Spinal cord (tissue), 10 donors: ENCODE data around the gene ATXN1. TPM values are rescaled to one million over a fixed set of nuclear protein-coding genes. Genes with fewer than 3 reads are reported as not detected.

Experiments
- DNase-seq, 6 donors: peaks; one replicate each; pipeline versions ENCODE4 v3.0.0 to v3.0.0-alpha.2; 2013 to 2015; ENCODE audit warnings: low spot score in 6 of 6, low read depth in 4 of 6
- H3K27ac ChIP-seq: one replicate; pipeline ENCODE4 v1.5.1; 2013; ENCODE audit warnings: low read depth, low read length, control low read depth
- H3K27me3 ChIP-seq: one replicate; pipeline ENCODE4 v1.6.1; 2013; ENCODE audit warnings: low read length; ENCODE audit not compliant: control insufficient read depth, insufficient read depth
- H3K36me3 ChIP-seq: one replicate; pipeline ENCODE4 v1.6.1; 2013; ENCODE audit warnings: low read length; ENCODE audit not compliant: control insufficient read depth, insufficient read depth
- H3K4me1 ChIP-seq: one replicate; pipeline ENCODE4 v1.6.1; 2013; ENCODE audit warnings: low read length; ENCODE audit not compliant: control insufficient read depth, insufficient read depth
- H3K4me3 ChIP-seq: one replicate; pipeline ENCODE4 v1.5.1; 2013; ENCODE audit warnings: low read depth, low read length, control low read depth
- H3K9me3 ChIP-seq: one replicate; pipeline ENCODE4 v1.6.1; 2013; ENCODE audit warnings: low read length; ENCODE audit not compliant: control insufficient read depth, insufficient read depth
- WGBS: methylation state at CpG from one replicate; pipeline ENCODE4 v1.1.5; 2013; ENCODE audit warnings: missing lambda C conversion rate; ENCODE audit not compliant: insufficient coverage; 5-methylcytosine and 5-hydroxymethylcytosine counted together
- polyA plus RNA-seq, 2 donors: library from polyadenylated mRNA; unstranded; fragments of 120-200 nt; gene quantifications; one replicate each; pipeline ENCODE4 v1.2.1, GENCODE V29; 2013; ENCODE audit not compliant: insufficient read length in 2 of 2
- total RNA-seq, 2 donors: library from RNA; depleted of rRNA in 1 of 2; stranded (reverse); fragments of 120-200 nt in 1 of 2; fragments of >200 nt in 1 of 2; gene quantifications; one replicate each; pipeline versions ENCODE4 v1.2.3 to v1.2.4, GENCODE V29; 2013 to 2014
- donor health status: healthy.

ATXN1 gene
- total and polyA plus RNA-seq, 4 donors: 20.2 to 50.1 (median 31.7) TPM

DNA sequence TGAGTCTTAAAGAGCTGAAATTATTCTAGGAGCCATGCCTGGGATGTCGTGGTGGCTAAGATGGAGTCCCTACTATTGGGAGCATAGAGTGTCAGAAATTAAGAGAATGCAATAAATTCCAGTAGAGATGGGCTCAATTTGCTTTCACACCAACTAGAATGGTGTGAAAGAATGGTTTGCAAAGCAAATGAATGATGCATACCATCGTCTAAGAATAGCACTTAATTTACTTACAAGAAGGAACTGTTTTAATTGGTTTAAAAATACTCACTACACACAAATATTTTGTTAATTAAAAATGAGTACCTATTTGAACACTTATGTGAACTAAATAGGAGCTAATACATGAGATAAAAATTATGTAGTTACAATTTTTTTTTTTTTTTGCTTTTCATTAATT lies 390.3 kb downstream of the ATXN1 start:
- H3K9me3 ChIP-seq: no peaks in the 10 kb centered on the region
- no peaks in the 10 kb centered on the region for H3K27me3 ChIP-seq
- H3K4me3 ChIP-seq: no peak overlapping the region
- H3K36me3 ChIP-seq: no peaks in the 10 kb centered on the region
- no peak for DNase-seq
- H3K27ac ChIP-seq: no peak overlapping the region
- peaks cover 6% of the 10 kb centered on the region for H3K4me1 ChIP-seq
- WGBS: no CpG with 5 or more reads among the region's 2 CpGs

DNA sequence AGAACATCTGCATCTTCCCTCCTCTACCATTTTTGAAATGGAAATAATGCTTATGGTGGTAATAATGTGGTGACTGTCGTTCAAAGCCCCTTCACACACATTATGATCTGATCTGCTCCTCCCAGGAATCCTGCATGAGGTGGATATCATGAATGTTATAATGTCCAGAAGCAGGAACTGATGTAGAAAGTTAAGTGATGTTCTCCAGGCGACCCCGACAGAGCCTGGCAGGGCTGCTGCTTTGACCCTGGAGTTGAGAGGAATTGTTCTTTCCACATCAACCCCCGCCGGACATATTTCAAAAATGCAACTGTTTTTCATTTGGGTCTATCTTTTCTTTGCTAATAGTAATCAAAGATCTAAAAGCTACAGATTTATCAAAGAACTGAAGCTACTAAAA lies 391.3 kb downstream of the ATXN1 start:
- no peaks in the 10 kb centered on the region for H3K27me3 ChIP-seq
- no peak overlapping the region for H3K4me3 ChIP-seq
- H3K4me1 ChIP-seq: peaks cover 6% of the 10 kb centered on the region
- no peaks in the 10 kb centered on the region for H3K9me3 ChIP-seq
- DNase-seq: no peak
- H3K36me3 ChIP-seq: no peaks in the 10 kb centered on the region
- no CpG with 5 or more reads among the region's 5 CpGs for WGBS
- no peak overlapping the region for H3K27ac ChIP-seq

DNA sequence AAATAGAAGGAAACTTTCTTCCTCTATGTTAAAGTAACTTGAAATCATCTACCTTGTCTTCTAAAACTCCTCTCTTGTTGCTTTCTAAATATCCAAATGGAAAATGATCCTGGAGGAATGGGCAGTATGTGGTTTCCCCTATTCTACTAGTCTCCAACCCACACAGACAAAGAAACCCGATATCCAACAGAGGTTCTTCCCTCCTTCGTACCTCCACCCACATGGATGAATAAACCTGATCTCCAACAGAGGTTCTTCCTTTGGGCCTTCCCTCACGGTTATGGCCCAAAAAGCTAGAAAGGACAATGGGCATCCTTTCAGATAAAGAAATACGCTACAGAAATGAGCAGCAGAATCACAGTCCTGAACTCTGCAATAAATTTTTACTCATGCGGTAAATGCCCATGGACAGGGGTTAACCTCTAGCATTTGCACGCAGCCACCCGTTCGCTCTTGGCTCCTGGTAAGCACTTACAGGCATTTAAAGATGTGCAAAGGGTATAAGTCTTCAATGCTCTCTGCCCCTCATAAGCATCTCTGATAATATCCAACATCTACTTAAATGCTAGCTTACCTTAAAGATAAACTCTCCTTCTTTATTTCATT lies 392.0 kb downstream of the ATXN1 start:
- Histone ChIP-seq H3K4me3 (no peak overlapping the region), H3K27ac (no peak overlapping the region), H3K36me3 (no peaks in the 10 kb centered on the region), H3K9me3 (no peaks in the 10 kb centered on the region), H3K4me1 (no peaks in the 10 kb centered on the region), H3K27me3 (no peaks in the 10 kb centered on the region)
- no peak for DNase-seq
- WGBS: 93% methylated on average over 7 of the region's 8 CpGs

DNA sequence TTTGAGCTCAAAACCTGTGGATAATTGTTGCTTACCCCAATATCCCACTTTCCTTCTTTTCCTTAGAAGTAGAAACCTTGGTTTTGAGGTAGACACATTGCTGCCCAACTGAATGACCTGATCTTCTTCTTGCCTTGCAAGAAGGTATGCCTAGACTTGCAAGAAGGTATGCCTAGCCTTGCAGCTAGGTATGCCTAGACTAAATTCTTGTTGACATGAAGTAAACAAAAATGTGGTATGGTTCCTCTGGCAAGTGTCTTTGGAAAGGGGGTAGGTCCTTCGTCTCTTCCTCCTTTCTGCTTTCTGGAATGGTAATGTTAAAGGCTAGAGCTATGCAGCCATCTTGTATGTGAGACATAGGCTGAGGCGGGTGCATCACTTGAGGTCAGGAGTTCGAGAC lies 393.7 kb downstream of the ATXN1 start:
- no peaks in the 10 kb centered on the region for H3K4me1 ChIP-seq
- no peaks in the 10 kb centered on the region for H3K9me3 ChIP-seq
- 100% methylated on average over 1 of the region's 3 CpGs for WGBS
- H3K27ac ChIP-seq: no peak overlapping the region
- no peak overlapping the region for H3K4me3 ChIP-seq
- H3K36me3 ChIP-seq: no peaks in the 10 kb centered on the region
- H3K27me3 ChIP-seq: no peaks in the 10 kb centered on the region
- no peak for DNase-seq

DNA sequence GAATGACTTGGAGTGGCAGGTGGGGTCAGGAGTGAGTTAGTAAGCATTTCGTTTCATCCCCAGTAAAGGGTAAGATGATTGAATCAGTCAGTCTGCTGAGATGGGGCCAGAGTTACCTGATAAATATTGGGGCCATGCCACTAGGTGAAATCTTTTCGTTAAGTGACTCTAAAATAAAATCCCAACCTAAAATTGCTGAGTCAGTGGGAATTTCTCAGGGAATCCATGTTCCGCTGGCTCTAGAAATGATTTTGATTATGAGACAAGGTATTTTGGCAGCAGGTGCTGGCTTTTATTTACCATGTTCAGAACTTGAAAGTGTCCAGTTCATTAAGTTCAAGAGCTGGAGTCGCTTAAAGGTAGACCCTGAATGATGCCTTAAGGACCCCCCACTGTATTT lies 397.5 kb downstream of the ATXN1 start:
- no peak for DNase-seq
- Histone ChIP-seq H3K27me3 (no peaks in the 10 kb centered on the region), H3K27ac (no peak overlapping the region), H3K4me3 (no peak overlapping the region), H3K9me3 (no peaks in the 10 kb centered on the region), H3K36me3 (peaks cover 5% of the 10 kb centered on the region), H3K4me1 (peaks cover 3% of the 10 kb centered on the region)
- WGBS: 80% methylated on average over 1 of the region's 4 CpGs

DNA sequence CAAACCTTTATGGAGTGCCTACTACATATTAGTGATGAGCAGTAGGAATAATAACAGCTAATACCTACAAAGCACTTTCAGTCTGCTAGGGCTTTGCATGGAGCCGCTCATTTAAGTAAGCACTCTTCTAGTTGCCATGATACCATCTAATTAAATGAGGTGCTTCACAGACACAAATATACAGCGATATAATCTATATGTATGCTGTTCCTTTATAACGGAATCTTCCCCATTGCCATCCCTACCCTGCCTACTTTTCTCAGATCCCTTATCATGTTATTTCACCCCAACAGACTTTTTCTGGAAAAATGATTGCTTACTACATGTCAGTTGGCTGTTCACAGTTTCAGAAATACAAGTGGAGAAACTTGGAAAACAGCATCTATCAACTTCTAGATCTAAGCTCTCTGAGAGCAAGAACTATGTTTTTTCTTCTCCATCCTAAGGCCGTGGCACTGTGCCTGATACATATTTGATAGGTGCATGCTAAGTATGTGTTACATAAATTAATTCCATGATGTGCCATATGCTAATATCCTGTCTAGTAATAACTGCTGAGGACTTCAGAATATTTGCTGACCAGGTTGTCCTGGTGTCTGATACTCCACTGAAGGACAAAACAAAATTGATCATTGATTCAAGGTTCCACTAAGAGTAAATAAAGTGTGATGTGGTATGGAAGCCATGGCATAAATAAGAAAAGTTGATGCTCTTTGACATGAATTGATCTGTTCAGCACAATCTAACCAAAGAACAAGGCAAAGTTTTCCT lies 398.3 kb downstream of the ATXN1 start:
- no peak for DNase-seq
- 87% methylated on average over 3 of the region's 4 CpGs for WGBS
- Histone ChIP-seq H3K4me3 (no peak overlapping the region), H3K4me1 (peaks cover 3% of the 10 kb centered on the region), H3K36me3 (peaks cover 8% of the 10 kb centered on the region), H3K27ac (no peak overlapping the region), H3K9me3 (no peaks in the 10 kb centered on the region), H3K27me3 (no peaks in the 10 kb centered on the region)

DNA sequence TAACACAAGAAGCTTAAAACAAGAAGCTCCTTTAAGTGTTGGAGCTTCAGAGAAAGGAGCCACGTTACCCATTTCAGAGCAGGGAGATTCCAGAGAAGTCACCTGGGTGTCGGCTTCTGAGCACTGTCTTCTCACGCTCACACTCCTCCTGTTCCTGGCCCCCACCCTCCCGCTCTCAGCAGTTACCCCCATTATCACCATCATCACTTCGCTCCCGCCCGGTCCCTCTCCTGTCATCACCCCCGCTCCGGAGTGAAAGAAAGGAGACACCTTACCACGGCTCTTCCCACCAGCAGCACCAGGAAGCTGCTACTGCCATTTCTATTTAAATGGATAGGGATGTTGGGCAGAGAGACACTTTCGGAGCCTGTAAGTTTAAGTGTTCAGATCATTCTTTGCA lies 399.0 kb downstream of the ATXN1 start:
- Histone ChIP-seq H3K4me1 (peaks cover 3% of the 10 kb centered on the region), H3K4me3 (no peak overlapping the region), H3K27me3 (no peaks in the 10 kb centered on the region), H3K36me3 (peaks cover 8% of the 10 kb centered on the region), H3K9me3 (no peaks in the 10 kb centered on the region), H3K27ac (no peak overlapping the region)
- no peak for DNase-seq
- 81% methylated on average over 4 of the region's 11 CpGs for WGBS

DNA sequence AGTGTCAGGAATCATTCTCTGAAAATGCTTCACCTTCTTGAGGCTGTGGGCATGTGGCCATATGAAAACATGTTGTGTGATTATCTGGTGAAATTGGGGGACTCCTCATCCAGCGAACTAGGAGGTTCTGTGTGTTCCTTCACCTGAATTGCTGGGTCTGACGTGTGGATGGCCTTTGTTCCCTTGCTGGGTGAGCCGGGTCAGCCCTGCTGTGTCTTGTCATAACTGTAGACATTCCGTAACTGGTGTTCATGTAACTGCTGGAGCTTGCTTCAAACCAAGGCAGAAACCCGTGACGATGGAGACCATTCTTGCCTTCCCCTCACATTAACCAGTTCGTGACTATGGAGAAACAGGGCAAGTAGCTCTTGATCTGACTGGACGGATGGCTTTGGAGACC lies 399.4 kb downstream of the ATXN1 start:
- Histone ChIP-seq H3K4me1 (peaks cover 3% of the 10 kb centered on the region), H3K4me3 (no peak overlapping the region), H3K9me3 (no peaks in the 10 kb centered on the region), H3K27me3 (no peaks in the 10 kb centered on the region), H3K27ac (no peak overlapping the region), H3K36me3 (peaks cover 8% of the 10 kb centered on the region)
- no peak for DNase-seq
- 73% methylated on average over 8 of the region's 8 CpGs for whole genome bisulfite sequencing

DNA sequence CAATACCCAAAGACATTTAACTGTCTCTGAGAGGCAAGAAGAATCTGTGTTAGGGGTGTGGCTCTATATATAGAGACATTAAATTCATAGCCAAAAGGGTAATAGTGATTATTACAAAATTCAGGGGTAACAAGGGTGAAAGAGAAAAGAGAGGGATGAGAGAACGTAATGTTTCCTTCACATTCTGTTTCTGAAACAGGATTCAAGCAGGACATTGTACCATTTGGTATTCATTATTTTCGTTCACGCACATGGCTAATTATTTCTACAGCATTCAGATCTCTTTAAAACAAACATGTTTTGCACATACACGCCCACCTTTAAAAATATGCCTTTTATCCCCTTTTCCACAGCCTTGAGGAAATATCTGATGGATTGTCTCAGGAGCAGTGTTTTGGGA lies 400.1 kb downstream of the ATXN1 start:
- Histone ChIP-seq H3K9me3 (no peaks in the 10 kb centered on the region), H3K36me3 (peaks cover 8% of the 10 kb centered on the region), H3K27ac (no peak overlapping the region), H3K27me3 (no peaks in the 10 kb centered on the region), H3K4me3 (no peak overlapping the region), H3K4me1 (peaks cover 3% of the 10 kb centered on the region)
- 80% methylated on average over 1 of the region's 4 CpGs for WGBS
- no peak for DNase-seq

DNA sequence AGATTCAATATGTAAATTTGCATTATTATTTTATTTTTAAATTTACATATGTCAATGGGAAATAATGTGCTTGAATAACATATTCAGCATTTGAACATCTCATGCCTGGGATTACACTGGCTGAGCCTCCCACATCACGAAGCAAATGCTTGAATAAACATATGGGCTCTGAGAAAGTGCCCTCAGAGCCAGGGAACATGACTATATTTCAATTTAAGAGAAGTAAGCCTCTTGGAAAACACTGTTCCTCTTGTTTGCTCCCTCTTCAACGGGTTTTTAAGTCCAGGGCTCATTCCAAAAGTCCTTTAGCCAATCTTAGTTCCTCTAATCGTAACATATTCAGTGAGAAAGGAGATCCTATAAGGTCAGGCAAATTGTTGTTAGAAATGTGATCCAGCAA lies 400.9 kb downstream of the ATXN1 start:
- H3K27me3 ChIP-seq: no peaks in the 10 kb centered on the region
- peaks cover 3% of the 10 kb centered on the region for H3K4me1 ChIP-seq
- H3K4me3 ChIP-seq: no peak overlapping the region
- WGBS: 83% methylated on average over 1 of the region's 3 CpGs
- no peaks in the 10 kb centered on the region for H3K9me3 ChIP-seq
- no peak for DNase-seq
- peaks cover 8% of the 10 kb centered on the region for H3K36me3 ChIP-seq
- H3K27ac ChIP-seq: no peak overlapping the region
